HepG2 (cell line): ENCODE data around the gene DOCK9.

Experiments used
- CEBPG ChIP-seq: IDR thresholded peaks from 2 replicates; pipeline ENCODE4 v1.6.1; 2016
- CHD2 ChIP-seq: IDR thresholded peaks from 2 replicates; pipeline ENCODE4 v1.6.1; 2011; ENCODE audit warnings: low read depth, low read length, improper control_type of control experiment
- CTCF ChIP-seq: sonication (generic); formaldehyde crosslinking; IDR thresholded peaks from 2 replicates; pipeline ENCODE4 v1.5.0; 2020; ENCODE audit warnings: mild to moderate bottlenecking, missing genetic modification reagents, moderate library complexity
- EP300 ChIP-seq, 3 experiments: sonication (generic) in 1 of 3; formaldehyde crosslinking in 1 of 3; IDR thresholded peaks; 2 replicates each; pipeline versions ENCODE4 v1.5.1 to v1.6.1; 2011 to 2020; ENCODE audit warnings: low read depth in 2 of 3, low read length in 2 of 3, borderline replicate concordance in 1 of 3, improper control_type of control experiment in 1 of 3, mild to moderate bottlenecking in 1 of 3, missing genetic modification reagents in 1 of 3, moderate library complexity in 1 of 3
- HNF1B ChIP-seq: sonication (generic); formaldehyde crosslinking; IDR thresholded peaks from 2 replicates; pipeline ENCODE4 v1.5.1; 2020; ENCODE audit warnings: mild to moderate bottlenecking, moderate library complexity, missing genetic modification reagents
- POLR2A ChIP-seq, 2 experiments: IDR thresholded peaks; 2 replicates each; pipeline ENCODE4 v1.6.1; 2011; ENCODE audit warnings: low read depth in 2 of 2, low read length in 2 of 2, mild to moderate bottlenecking in 1 of 2, moderate library complexity in 1 of 2; ENCODE audit not compliant: insufficient read depth in 1 of 2
- RFX5 ChIP-seq: IDR thresholded peaks from 2 replicates; pipeline ENCODE4 v1.6.1; 2011; ENCODE audit warnings: low read depth, low read length, improper control_type of control experiment
- ZFP62 ChIP-seq: sonication (generic); formaldehyde crosslinking; IDR thresholded peaks from 2 replicates; pipeline ENCODE4 v1.4.0; 2020; ENCODE audit warnings: missing genetic modification reagents
- ZNF75D ChIP-seq: sonication (generic); formaldehyde crosslinking; IDR thresholded peaks from 2 replicates; pipeline ENCODE4 v1.8.1; 2023; ENCODE audit warnings: missing genetic modification reagents, mild to moderate bottlenecking, borderline replicate concordance

- no peak for TF ChIP-seq ZFP62
- no peak for TF ChIP-seq ZNF75D (CRISPR knock-in tag)
- no peak for TF ChIP-seq POLR2A (IDR thresholded peaks at IDR 0.05; ENCODE audit: insufficient read depth in 1 of 2, low read depth in 2 of 2, low read length in 2 of 2)
- no peak for TF ChIP-seq CHD2
- TF ChIP-seq CTCF: no peak
- no peak for TF ChIP-seq EP300 (IDR thresholded peaks at IDR 0.05; ENCODE audit: low read depth in 2 of 2, low read length in 2 of 2)
- TF ChIP-seq EP300 (CRISPR knock-in tag; IDR thresholded peaks at IDR 0.05; ENCODE audit: borderline replicate concordance): no peak
- no peak for TF ChIP-seq HNF1B (CRISPR knock-in tag)
- no peak for TF ChIP-seq RFX5
- TF ChIP-seq CEBPG (CRISPR knock-in tag): no peak
Observed at GRCh38 chr13:98972627-98973026, 5.2 kb downstream of the DOCK9 start.
